Nephron progenitor cell (in vitro differentiated cells): Measurements from ENCODE around the gene ASTN2.

Source experiments
- DNase-seq: peaks from one replicate; pipeline ENCODE4 v3.0.0; 2021
- H3K27ac Mint-ChIP-seq: 2 replicates; pipeline ENCODE4 v1.8.0; 2021; ENCODE audit warnings: mild to moderate bottlenecking, moderate library complexity, mixed read lengths
- H3K27me3 Mint-ChIP-seq: 2 replicates; pipeline ENCODE4 v1.8.0; 2021; ENCODE audit warnings: mild to moderate bottlenecking, low read depth, mixed read lengths; ENCODE audit not compliant: poor library complexity
- H3K36me3 Mint-ChIP-seq: 2 replicates; pipeline ENCODE4 v1.8.0; 2021; ENCODE audit warnings: low read depth, mixed read lengths
- H3K4me1 Mint-ChIP-seq: 2 replicates; pipeline ENCODE4 v1.8.0; 2021; ENCODE audit warnings: mixed read lengths
- H3K4me3 Mint-ChIP-seq: 2 replicates; pipeline ENCODE4 v1.8.0; 2021; ENCODE audit warnings: mild to moderate bottlenecking, moderate library complexity, mixed read lengths
- H3K9me3 Mint-ChIP-seq: 2 replicates; pipeline ENCODE4 v1.8.0; 2021; ENCODE audit warnings: mild to moderate bottlenecking, moderate library complexity, mixed read lengths
- CTCF ChIP-seq: fragments of 200-600 bp; sonication (generic); IDR thresholded peaks from 2 replicates; pipeline ENCODE4 v1.5.0; 2021; ENCODE audit warnings: antibody characterized with exemption

ASTN2 gene

GRCh38 chr9:117013440-117013995 is 401.3 kb downstream of the ASTN2 start:
- H3K36me3 Mint-ChIP-seq = no peaks in the 10 kb centered on the region
- H3K27me3 Mint-ChIP-seq = peaks cover 5% of the 10 kb centered on the region
- no peaks in the 10 kb centered on the region for H3K9me3 Mint-ChIP-seq
- H3K4me1 Mint-ChIP-seq = no peaks in the 10 kb centered on the region
- no peak for TF ChIP-seq CTCF
- DNase-seq = no peak
- H3K27ac Mint-ChIP-seq = no peak overlapping the region
- no peak overlapping the region for H3K4me3 Mint-ChIP-seq

GRCh38 chr9:117010061-117010460 is 404.8 kb downstream of the ASTN2 start:
- no peak overlapping the region for H3K4me3 Mint-ChIP-seq
- no peak for DNase-seq
- peaks cover 5% of the 10 kb centered on the region for H3K27me3 Mint-ChIP-seq
- H3K27ac Mint-ChIP-seq = no peak overlapping the region
- H3K36me3 Mint-ChIP-seq = no peaks in the 10 kb centered on the region
- no peaks in the 10 kb centered on the region for H3K4me1 Mint-ChIP-seq
- no peaks in the 10 kb centered on the region for H3K9me3 Mint-ChIP-seq
- no peak for TF ChIP-seq CTCF

GRCh38 chr9:117008876-117009275 is 406.0 kb downstream of the ASTN2 start:
- peaks cover 5% of the 10 kb centered on the region for H3K27me3 Mint-ChIP-seq
- H3K4me3 Mint-ChIP-seq = no peak overlapping the region
- no peaks in the 10 kb centered on the region for H3K9me3 Mint-ChIP-seq
- peak overlapping the region; percentile 56 for H3K27ac Mint-ChIP-seq
- no peak for TF ChIP-seq CTCF
- no peaks in the 10 kb centered on the region for H3K36me3 Mint-ChIP-seq
- DNase-seq = no peak
- H3K4me1 Mint-ChIP-seq = no peaks in the 10 kb centered on the region

- DNase-seq = no peak
- H3K27ac Mint-ChIP-seq = peak overlapping the region; percentile 56
- no peaks in the 10 kb centered on the region for H3K36me3 Mint-ChIP-seq
- H3K4me3 Mint-ChIP-seq = no peak overlapping the region
- no peak for TF ChIP-seq CTCF
- no peaks in the 10 kb centered on the region for H3K4me1 Mint-ChIP-seq
- no peaks in the 10 kb centered on the region for H3K9me3 Mint-ChIP-seq
- H3K27me3 Mint-ChIP-seq = peaks cover 5% of the 10 kb centered on the region
These were observed 406.4 kb downstream of the ASTN2 start for GRCh38 chr9:117008461-117008860.

- H3K4me3 Mint-ChIP-seq = no peak overlapping the region
- no peak for TF ChIP-seq CTCF
These were observed 412.2 kb downstream of the ASTN2 start for GRCh38 chr9:117002686-117003085.

GRCh38 chr9:117000834-117001233 is 414.0 kb downstream of the ASTN2 start:
- peaks cover 9% of the 10 kb centered on the region for H3K27me3 Mint-ChIP-seq
- no peak overlapping the region for H3K27ac Mint-ChIP-seq

More at GRCh38 chr9:117002686-117003085, 412.2 kb downstream of the ASTN2 start:
- Mint-ChIP-seq H3K36me3 (no peaks in the 10 kb centered on the region), H3K9me3 (no peaks in the 10 kb centered on the region), H3K27me3 (peaks cover 9% of the 10 kb centered on the region), H3K4me1 (no peaks in the 10 kb centered on the region), H3K27ac (no peak overlapping the region)
- DNase-seq = no peak

More at GRCh38 chr9:117000834-117001233, 414.0 kb downstream of the ASTN2 start:
- H3K4me1 Mint-ChIP-seq = no peaks in the 10 kb centered on the region
- TF ChIP-seq CTCF = no peak
- H3K9me3 Mint-ChIP-seq = no peaks in the 10 kb centered on the region
- no peak overlapping the region for H3K4me3 Mint-ChIP-seq
- no peaks in the 10 kb centered on the region for H3K36me3 Mint-ChIP-seq
- DNase-seq = no peak
